Activated CD4-positive, alpha-beta T cell treated with anti-CD3 and anti-CD28 coated beads, Interleukin-2, amount 10 ng/mL, durations not matched to agents 24 days and 14 days (primary cell): Measurements from ENCODE around the gene ATP4A. TPM values are rescaled to one million over a fixed set of nuclear protein-coding genes. Genes with fewer than 3 reads are reported as not detected.

Experiments
- DNase-seq: peaks from one replicate; pipeline ENCODE4 v3.0.0; 2022
- H3K27ac Mint-ChIP-seq: one replicate; pipeline ENCODE4 v1.8.0; 2022; ENCODE audit warnings: mild to moderate bottlenecking, mixed read lengths
- H3K27me3 Mint-ChIP-seq: one replicate; pipeline ENCODE4 v1.8.0; 2022; ENCODE audit warnings: mixed read lengths
- H3K36me3 Mint-ChIP-seq: one replicate; pipeline ENCODE4 v1.8.0; 2022; ENCODE audit warnings: low read depth, mild to moderate bottlenecking, mixed read lengths
- H3K4me1 Mint-ChIP-seq: one replicate; pipeline ENCODE4 v1.8.0; 2021; ENCODE audit warnings: mixed read lengths
- H3K4me3 Mint-ChIP-seq: one replicate; pipeline ENCODE4 v1.8.0; 2022; ENCODE audit warnings: mild to moderate bottlenecking, moderate library complexity, mixed read lengths
- H3K9me3 Mint-ChIP-seq: one replicate; pipeline ENCODE4 v1.8.0; 2021; ENCODE audit warnings: mixed read lengths
- intact Hi-C: fragments of 100-400 bp; cut with micrococcal nuclease; formaldehyde crosslinking; loops from one replicate; pipeline ENCODE4 v1.15.1; 2023
- total RNA-seq: library from RNA; stranded (reverse); gene quantifications from 2 replicates; pipeline ENCODE4 v1.2.3, GENCODE V29; 2022

Gene ATP4A
- total RNA-seq, 1 donor from 2014 or later, result not detected

DNA sequence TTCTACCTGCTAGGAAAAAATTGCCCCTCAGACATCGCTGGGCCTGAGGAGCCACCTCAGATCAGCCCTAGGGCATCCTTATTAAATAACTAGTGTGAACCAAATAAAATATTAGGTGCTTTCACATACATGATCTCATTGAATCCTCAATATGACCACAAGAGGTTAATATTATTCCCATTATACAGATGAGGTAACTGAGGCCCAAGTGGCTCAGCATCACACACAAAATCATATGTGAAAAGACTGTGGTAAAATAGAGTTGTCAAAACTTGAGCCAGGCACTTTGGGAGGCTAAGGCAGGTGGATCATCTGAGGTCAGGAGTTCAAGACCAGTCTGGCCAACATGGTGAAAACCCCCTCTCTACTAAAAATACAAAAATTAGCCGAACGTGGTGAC, 47.1 kb downstream of the ATP4A start:
- DNase-seq, result no peak
- Mint-ChIP-seq H3K4me3 (no peak overlapping the region), H3K4me1 (no peaks in the 10 kb centered on the region), H3K36me3 (no peaks in the 10 kb centered on the region), H3K27me3 (peaks cover 19% of the 10 kb centered on the region), H3K9me3 (no peaks in the 10 kb centered on the region), H3K27ac (no peak overlapping the region)
- intact Hi-C loops, result no loop called here

DNA sequence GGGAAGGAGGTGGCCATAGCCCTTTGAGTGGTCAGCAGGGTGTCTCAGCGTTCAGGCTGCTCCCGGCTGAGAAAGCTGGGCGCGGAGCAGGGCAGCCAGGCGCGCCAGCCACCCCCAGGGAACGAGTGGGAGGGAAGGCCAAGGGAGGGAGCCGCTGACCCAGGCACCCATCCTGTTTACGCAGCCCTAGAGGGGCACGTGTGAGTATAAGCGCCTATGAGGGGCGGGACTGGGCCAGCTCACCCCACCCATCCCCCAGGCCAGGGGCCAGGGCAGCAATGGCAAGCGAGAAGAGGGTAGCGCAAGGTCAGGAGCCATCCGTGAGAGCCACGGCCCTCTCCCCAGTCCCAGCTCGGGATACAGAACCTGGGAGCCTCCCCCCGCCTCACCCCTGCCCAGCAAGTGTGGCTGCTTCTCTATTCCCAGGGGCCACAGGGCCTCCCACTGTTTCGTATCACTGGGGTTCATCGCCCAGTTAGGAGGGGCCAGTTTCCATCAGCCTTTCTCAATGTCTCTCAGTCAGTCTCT, 49.1 kb downstream of the ATP4A start:
- Mint-ChIP-seq H3K9me3 (no peaks in the 10 kb centered on the region), H3K4me3 (no peak overlapping the region), H3K27ac (no peak overlapping the region), H3K27me3 (peaks cover 32% of the 10 kb centered on the region), H3K4me1 (peaks cover 7% of the 10 kb centered on the region), H3K36me3 (no peaks in the 10 kb centered on the region)
- DNase-seq, result no peak
- intact Hi-C loops, result loop anchor here (5.0 kb wide), 1 partner anchor 33 kb away; the partner anchor contains the start of gene TMEM147

DNA sequence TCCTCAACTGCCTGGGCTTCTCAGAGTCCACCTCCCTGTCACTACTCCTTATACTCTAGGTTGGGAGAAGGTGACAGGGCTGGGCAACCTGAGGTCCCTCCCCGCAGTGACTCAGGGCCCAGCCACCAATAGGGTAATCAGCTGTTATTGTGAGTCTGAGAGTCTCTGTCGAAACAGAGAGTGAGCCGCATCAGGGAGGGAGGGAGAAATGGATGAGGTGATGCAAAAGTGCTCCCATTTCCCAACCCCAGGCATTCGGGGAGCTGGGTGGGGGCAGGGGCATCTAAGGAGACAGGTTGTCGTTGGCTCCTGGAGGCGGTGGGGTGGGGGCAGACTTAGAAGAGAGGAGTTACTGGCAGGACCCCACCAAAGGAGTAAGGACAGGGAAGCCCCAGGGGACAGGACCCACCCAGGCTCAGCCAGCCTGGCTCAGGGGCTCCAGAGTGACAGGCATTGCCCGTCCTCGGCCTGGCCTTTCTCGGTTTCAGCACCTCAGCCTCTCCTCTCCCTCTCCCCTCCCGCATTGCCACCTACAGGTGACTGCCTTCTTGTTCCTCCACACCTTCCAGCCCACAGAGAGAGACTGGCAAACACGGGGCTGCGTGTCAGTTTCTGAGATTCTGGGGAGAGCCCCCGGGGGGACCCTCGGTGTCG, 49.7 kb downstream of the ATP4A start, which contains the start of gene DMKN:
Gene DMKN, minus strand, starts transcription at position 22 of the 654 bp plus-strand sequence. CDS start 174 bp downstream, outside the sequence.
- no peak for DNase-seq
- Mint-ChIP-seq H3K4me1 (peaks cover 9% of the 10 kb centered on the region), H3K4me3 (no peak within 1 kb of the TSS), H3K27ac (no peak within 1 kb of the TSS), H3K36me3 (no peaks in the 10 kb centered on the region), H3K9me3 (no peaks in the 10 kb centered on the region), H3K27me3 (peaks cover 36% of the 10 kb centered on the region)
- intact Hi-C loops, result loop anchor here (5.0 kb wide), 1 partner anchor 34 kb away; the partner anchor contains the start of gene TMEM147

DNA sequence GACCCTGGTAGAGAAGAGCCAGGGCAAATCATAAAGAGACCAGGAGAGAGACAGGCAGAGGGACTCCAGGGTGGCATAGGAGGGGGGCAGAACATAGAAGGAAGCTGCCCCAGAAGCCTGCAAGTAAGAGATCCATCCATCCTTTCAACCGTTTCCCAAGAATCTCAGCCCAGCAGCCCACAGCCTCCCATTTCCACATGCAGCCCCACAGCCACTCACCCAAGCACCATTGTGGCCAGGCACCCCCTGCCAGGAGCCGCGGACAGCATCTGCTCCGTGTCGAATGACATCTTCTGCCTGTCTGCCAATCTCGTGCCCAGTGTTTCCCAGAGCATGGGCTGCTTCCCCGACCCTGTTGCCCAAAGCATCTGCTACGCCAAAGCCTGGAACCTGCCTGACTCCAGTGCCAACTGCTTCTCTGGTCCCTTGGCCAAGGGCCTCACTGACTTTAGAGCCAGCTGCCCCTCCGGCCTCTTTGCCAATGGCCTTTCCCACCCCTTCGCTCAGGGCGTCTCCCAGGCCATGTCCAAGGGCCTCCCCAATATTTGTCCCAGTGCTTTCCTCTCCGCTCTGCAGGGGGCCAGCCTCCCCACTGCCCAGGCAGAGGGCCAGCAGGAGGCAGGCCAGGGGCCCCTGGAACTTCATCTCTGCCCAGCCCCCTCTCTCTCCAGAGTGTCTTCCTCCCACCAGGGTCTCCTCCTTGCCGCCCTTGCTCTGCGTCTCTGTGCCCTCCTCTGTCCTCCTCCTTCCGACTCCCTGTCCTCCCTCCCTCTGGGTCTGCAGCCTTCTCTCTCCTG, 50.4 kb downstream of the ATP4A start:
- H3K36me3 Mint-ChIP-seq, result no peaks in the 10 kb centered on the region

DNA sequence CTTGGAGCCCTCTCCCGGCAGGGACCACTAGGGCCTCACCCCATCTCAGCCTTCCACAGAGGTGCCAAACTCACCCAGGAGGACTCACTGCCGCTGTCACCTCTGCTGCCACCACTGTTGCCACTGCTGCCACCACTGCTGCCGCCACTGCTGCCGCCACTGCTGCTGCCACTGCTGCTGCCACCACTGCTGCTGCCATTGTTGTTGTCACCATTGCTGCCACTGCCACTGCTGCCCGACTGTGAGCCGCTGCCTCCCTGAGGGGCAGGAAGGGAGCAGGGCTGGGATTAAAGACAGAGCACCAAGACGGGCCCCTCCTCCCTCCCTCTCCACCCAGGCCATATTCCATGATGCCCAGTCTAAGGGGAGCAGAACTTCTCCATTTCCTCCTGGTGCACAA, 52.1 kb downstream of the ATP4A start:
- Mint-ChIP-seq H3K4me3 (no peak overlapping the region), H3K27ac (no peak overlapping the region), H3K27me3 (peaks cover 53% of the 10 kb centered on the region), H3K9me3 (no peaks in the 10 kb centered on the region), H3K36me3 (no peaks in the 10 kb centered on the region), H3K4me1 (peaks cover 9% of the 10 kb centered on the region)
- intact Hi-C loops, result loop anchor here (5.0 kb wide), 1 partner anchor 36 kb away; the partner anchor contains the start of gene TMEM147
- DNase-seq, result no peak

More for the DNA sequence above, 50.4 kb downstream of the ATP4A start:
- intact Hi-C loops, result loop anchor here (5.0 kb wide), 1 partner anchor 34 kb away; the partner anchor contains the start of gene TMEM147
- Mint-ChIP-seq H3K9me3 (no peaks in the 10 kb centered on the region), H3K27ac (no peak overlapping the region), H3K27me3 (peaks cover 43% of the 10 kb centered on the region), H3K4me1 (peaks cover 9% of the 10 kb centered on the region), H3K4me3 (no peak overlapping the region)
- DNase-seq, result no peak

DNA sequence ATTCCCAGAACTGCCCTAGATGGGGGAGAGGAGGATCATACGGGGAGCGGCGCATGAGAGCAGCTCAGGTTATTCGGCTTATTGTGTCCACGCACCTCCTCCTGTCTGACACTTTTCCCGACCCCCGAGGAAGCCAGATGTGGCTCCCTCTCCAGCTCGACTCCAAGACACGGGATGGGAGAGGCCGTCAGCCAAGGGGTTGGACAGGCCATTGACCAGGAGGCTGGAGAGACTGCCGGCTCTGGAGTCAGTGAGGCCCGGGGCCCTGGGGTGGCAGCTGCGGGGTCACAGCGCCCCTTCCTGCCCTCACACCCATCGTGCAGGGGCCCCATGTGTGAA, 52.9 kb downstream of the ATP4A start:
- no peak overlapping the region for H3K4me3 Mint-ChIP-seq
- no peak overlapping the region for H3K27ac Mint-ChIP-seq
- intact Hi-C loops, result loop anchor here (1.0 to 5.0 kb wide), 2 partner anchors 37 to 82 kb away; partner anchors contain the start of gene TMEM147
- no peaks in the 10 kb centered on the region for H3K36me3 Mint-ChIP-seq
- H3K27me3 Mint-ChIP-seq, result peaks cover 57% of the 10 kb centered on the region
- no peak for DNase-seq
- peaks cover 9% of the 10 kb centered on the region for H3K4me1 Mint-ChIP-seq
- no peaks in the 10 kb centered on the region for H3K9me3 Mint-ChIP-seq

DNA sequence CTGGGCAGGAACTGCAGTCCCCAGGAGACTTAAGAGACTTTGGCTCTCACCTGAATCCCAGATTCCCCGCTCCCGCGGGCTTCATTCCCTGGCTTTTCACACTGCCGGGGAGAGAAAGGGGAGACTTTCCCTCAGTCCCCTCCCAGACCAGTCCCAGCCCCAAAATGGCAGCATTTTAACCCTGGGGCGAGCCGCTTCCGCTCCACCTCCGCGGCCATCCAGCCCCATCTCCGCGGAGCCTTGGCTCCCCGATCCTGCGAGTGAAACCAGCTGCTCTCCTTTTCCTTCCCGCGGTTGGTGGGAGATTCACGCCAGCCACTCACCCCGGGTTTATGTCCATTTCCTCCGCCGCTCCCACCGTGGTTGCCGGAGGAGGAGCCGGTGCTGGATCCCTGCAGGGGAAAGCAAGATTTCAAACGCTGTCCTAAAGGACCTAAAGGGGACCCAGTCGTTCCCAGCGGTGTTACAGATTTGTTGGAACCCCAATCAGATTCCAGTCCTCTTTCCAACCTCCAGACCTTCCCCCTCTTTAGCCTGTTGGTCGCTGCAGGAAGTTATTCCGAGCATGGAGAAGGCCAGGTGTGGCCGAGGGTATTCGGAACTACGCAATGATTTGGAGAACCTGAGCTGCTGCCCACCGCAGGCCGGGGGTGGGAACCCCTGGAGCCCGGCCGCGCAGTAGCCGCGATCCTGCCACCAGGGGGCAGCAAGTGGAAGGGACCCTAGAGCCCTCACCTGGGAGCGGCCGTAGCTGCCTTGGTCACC, 53.4 kb downstream of the ATP4A start:
- H3K4me3 Mint-ChIP-seq, result peak overlapping the region; percentile 62
- H3K36me3 Mint-ChIP-seq, result no peaks in the 10 kb centered on the region
- DNase-seq, result peak; percentile 91
- H3K27ac Mint-ChIP-seq, result no peak overlapping the region
- peaks cover 60% of the 10 kb centered on the region for H3K27me3 Mint-ChIP-seq
- H3K9me3 Mint-ChIP-seq, result no peaks in the 10 kb centered on the region
- intact Hi-C loops, result loop anchor here (1.0 to 5.0 kb wide), 2 partner anchors 37 to 82 kb away; partner anchors contain the start of gene TMEM147
- H3K4me1 Mint-ChIP-seq, result peaks cover 9% of the 10 kb centered on the region

DNA sequence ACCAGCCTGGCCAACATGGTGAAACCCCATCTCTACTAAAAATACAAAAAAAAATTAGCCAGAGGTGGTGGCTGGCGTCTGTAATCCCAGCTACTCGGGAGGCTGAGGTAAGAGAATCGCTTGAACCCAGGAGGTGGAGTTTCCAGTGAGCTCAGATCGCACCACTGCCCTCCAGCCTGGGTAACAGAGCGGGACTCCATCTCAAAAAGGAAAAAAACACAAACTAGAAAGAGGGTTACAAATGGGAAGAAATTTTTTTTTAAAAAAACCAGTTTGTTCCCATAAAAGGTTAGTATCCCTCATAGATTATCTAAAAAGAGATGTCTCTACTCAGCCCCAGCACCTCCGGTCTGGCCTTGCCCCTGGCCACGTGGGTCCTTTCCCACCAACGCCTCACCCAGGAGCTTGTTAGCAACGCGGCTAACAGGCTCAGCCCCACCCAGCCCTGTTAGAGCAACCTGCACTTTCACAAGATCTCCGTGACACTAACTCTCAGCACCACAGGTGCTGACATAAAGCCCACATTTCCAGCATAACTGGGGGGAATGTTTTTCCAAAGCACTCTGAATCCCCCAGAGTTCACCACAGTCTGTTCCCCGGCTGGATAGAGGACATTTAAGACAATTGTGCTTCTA, 54.3 kb downstream of the ATP4A start:
- no peak overlapping the region for H3K27ac Mint-ChIP-seq
- no peaks in the 10 kb centered on the region for H3K9me3 Mint-ChIP-seq
- H3K27me3 Mint-ChIP-seq, result peaks cover 61% of the 10 kb centered on the region
- no peaks in the 10 kb centered on the region for H3K36me3 Mint-ChIP-seq
- H3K4me3 Mint-ChIP-seq, result peak overlapping the region; percentile 62
- DNase-seq, result peak; percentile 73
- intact Hi-C loops, result no loop called here
- H3K4me1 Mint-ChIP-seq, result peaks cover 9% of the 10 kb centered on the region

DNA sequence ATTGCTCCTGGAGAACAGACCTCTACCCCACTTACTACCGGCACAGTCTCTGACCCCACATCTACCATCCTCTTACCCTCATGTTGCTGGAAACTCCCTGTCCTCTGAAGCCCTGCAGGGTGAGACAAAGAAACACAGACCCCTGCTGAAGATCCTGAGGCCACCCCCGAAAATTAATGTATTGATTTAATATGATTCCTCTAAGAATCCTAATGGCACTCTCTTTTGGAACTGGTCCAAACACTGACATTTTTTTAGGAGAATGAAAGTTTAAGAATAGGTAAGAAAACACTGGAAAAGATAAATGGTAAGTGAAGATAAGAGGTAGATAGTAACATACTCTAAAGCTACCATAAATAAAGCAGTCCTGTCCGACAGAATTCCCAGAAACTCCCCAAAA, 55.3 kb downstream of the ATP4A start:
- no peak overlapping the region for H3K4me3 Mint-ChIP-seq
- H3K27me3 Mint-ChIP-seq, result peaks cover 61% of the 10 kb centered on the region
- intact Hi-C loops, result no loop called here
- no peaks in the 10 kb centered on the region for H3K9me3 Mint-ChIP-seq
- no peaks in the 10 kb centered on the region for H3K36me3 Mint-ChIP-seq
- DNase-seq, result no peak
- H3K27ac Mint-ChIP-seq, result no peak overlapping the region
- H3K4me1 Mint-ChIP-seq, result peaks cover 9% of the 10 kb centered on the region

DNA sequence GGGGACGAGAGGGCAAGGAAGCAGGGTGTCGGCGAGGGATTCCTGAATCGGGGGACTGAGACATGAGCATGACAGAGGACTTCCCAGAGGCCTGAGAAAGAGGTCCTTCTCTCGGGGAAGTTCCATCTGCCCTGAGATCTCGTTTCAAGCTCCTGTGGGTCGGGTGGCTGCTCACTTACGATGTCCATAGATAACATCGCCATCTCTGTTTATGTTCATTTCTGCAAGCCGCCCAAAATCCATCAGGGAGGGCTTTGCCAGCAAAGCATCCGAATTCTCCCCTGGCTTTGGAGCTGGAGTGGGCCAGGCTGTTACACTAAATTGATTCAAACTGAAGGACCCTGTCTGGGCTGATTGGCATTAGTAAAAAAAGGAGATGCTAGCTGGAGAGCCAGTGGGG, 55.9 kb downstream of the ATP4A start:
- DNase-seq, result no peak
- Mint-ChIP-seq H3K4me1 (peaks cover 9% of the 10 kb centered on the region), H3K27me3 (peaks cover 57% of the 10 kb centered on the region), H3K9me3 (no peaks in the 10 kb centered on the region), H3K27ac (no peak overlapping the region), H3K36me3 (no peaks in the 10 kb centered on the region), H3K4me3 (no peak overlapping the region)
- intact Hi-C loops, result no loop called here

DNA sequence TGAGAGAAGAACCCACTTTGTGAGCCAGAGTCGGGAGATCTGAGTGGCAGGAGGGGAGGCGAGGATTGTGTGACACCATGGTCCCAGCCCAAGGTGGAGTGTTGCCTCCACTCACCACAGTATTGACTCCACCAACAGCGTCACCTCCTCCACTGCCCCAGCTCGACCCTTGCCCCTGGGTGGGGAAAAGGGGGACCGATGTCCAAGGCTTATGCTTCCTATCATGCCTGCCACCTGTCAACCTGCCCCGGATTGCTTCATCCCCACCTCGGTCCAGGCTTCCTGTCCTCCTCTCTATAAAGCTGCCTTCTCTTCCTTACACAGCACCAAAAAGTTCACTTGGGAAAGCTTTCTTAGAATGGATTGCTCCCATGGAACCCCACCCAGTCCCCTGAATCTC, 57.4 kb downstream of the ATP4A start:
- Mint-ChIP-seq H3K27me3 (peaks cover 54% of the 10 kb centered on the region), H3K9me3 (no peaks in the 10 kb centered on the region)

DNA sequence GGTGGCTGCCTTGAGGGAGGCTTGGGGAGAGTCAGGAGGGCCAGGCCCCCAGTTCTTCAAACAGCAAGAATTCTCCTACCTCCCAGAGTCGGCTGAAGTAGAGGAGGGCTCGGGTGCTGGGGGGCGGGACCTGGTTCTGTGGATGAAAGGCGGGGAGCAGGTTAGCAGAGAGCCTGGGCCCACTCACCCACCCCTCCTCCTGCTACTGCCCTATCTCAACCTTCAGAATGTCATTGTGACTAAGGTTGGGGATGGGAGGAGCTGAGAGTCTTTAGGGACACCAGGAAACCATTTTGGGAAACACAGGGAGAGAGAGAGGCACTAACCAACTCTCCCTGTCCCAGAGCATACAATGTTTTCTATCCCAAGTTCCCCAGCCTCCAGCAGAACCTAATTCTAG, 60.7 kb downstream of the ATP4A start:
- no peaks in the 10 kb centered on the region for H3K36me3 Mint-ChIP-seq
- H3K27me3 Mint-ChIP-seq, result peaks cover 28% of the 10 kb centered on the region
- intact Hi-C loops, result no loop called here
- H3K9me3 Mint-ChIP-seq, result no peaks in the 10 kb centered on the region
- H3K4me3 Mint-ChIP-seq, result no peak overlapping the region
- peaks cover 2% of the 10 kb centered on the region for H3K4me1 Mint-ChIP-seq
- DNase-seq, result no peak
- no peak overlapping the region for H3K27ac Mint-ChIP-seq

More for the DNA sequence above, 57.4 kb downstream of the ATP4A start:
- Mint-ChIP-seq H3K27ac (no peak overlapping the region), H3K4me1 (peaks cover 11% of the 10 kb centered on the region), H3K4me3 (no peak overlapping the region), H3K36me3 (no peaks in the 10 kb centered on the region)
- intact Hi-C loops, result no loop called here
- no peak for DNase-seq

DNA sequence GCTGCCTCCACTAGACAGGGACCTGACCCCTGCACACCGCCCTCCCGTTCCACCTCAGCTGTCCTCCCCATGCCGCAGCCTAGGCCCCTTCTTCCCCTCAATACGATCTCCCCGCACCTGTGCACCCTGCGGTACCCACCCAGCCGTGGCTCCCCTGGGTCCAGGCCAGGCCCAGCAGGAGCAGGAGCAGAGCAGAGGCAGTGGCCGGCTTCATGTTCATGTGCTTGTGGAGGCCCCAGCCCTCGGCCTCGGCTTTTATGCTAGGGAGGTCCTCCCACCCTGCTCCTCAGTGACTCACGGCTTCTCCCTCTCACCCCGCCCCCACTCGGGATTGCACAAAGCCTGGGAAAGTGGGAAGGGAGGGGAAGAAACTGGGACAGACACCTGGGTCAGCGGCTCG, 61.8 kb downstream of the ATP4A start:
- Mint-ChIP-seq H3K9me3 (no peaks in the 10 kb centered on the region), H3K27me3 (peaks cover 20% of the 10 kb centered on the region), H3K27ac (no peak overlapping the region), H3K36me3 (no peaks in the 10 kb centered on the region), H3K4me1 (peaks cover 2% of the 10 kb centered on the region), H3K4me3 (no peak overlapping the region)
- DNase-seq, result no peak
- intact Hi-C loops, result no loop called here
